GM13977 (cell line): ENCODE results near the gene SEPTIN7.

Experiments used
- DNase-seq: peaks from one replicate; pipeline ENCODE4 v3.0.0; 2012; ENCODE audit warnings: low spot score
- CTCF ChIP-seq: IDR thresholded peaks from 2 replicates; pipeline ENCODE4 v1.5.1; 2012; ENCODE audit warnings: mild to moderate bottlenecking, control low read depth; ENCODE audit not compliant: insufficient read depth; ENCODE audit errors: extremely low read depth, missing control alignments
- in situ Hi-C: fragments of 300-500 bp; cut with MboI; formaldehyde crosslinking; loops from one replicate; pipeline ENCODE4 v1.12.0; 2022; ENCODE audit warnings: low sequenced_read_pairs, low pct_unique_long_range_greater_than_20kb, mixed read lengths, inconsistent platforms; ENCODE audit not compliant: unreplicated experiment

SEPTIN7 gene

DNA sequence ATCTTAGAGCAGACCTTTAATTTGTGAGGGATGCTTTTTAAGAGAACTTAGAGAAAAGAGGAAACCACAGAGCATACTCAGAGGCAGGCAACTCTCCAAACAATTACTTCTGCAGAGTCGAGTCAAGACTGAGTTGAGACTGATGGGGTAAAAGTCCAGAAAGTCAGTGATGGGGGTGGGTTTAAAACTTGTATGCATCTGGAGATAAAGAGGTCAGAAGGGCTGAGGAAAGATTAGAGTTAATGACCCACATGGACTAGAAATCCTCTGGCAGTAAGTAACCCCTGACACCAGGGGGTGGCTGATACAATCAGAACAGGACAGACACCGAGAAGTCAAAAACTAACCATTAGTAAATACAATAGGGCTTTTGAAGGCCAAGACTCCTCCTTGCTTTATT lies 42.4 kb upstream of the SEPTIN7 start:
- DNase-seq = no peak
- TF ChIP-seq CTCF = no peak
- in situ Hi-C loops = no loop called here

DNA sequence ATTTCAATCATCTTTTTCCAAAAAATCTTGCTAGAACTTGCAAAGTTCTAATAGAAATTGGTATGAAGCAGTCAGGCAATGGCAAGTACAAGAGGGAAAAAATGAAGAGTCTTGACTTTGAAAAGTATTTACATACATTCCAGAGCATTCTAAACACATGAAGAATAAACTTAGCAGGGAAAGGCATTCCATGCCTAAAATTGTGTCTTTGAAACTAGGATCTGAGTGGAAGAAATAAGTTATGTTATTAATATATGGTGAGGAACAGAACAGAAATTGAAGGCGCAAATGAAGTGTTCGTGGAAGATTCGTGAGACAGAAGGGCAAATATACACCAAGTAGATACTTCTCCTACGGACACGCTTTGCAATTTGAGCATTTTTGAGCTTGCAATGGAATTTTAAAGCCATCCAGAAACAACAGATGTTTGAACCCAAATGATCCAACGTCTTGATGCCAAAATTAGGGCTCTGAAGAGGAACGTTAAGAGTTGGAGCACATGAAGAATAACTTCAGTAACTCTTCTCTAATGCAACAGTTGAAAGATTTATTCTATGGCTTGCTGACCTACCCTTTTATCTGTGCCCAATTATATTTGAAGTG lies 40.6 kb upstream of the SEPTIN7 start:
- in situ Hi-C loops = no loop called here
- DNase-seq = no peak
- TF ChIP-seq CTCF = no peak

GRCh38 chr7:35761871-35762677 lies 38.8 kb upstream of the SEPTIN7 start:
- TF ChIP-seq CTCF = no peak
- in situ Hi-C loops = no loop called here
- no peak for DNase-seq

GRCh38 chr7:35762781-35763180 lies 38.1 kb upstream of the SEPTIN7 start:
- no peak for TF ChIP-seq CTCF
- DNase-seq = no peak
- in situ Hi-C loops = no loop called here

- TF ChIP-seq CTCF = no peak
- in situ Hi-C loops = no loop called here
- DNase-seq = no peak
Observed at GRCh38 chr7:35768346-35768745, 32.5 kb upstream of the SEPTIN7 start.

GRCh38 chr7:35771776-35772175 lies 29.1 kb upstream of the SEPTIN7 start:
- in situ Hi-C loops = no loop called here
- no peak for DNase-seq
- no peak for TF ChIP-seq CTCF
